Measurements from ENCODE around the gene GUSB. TPM values are rescaled to one million over a fixed set of nuclear protein-coding genes. Genes with fewer than 3 reads are reported as not detected.

The GUSB gene
- total RNA-seq, 6 donors from 2014 or later: 47.7 to 91.4 (median 66.8) TPM

DNA sequence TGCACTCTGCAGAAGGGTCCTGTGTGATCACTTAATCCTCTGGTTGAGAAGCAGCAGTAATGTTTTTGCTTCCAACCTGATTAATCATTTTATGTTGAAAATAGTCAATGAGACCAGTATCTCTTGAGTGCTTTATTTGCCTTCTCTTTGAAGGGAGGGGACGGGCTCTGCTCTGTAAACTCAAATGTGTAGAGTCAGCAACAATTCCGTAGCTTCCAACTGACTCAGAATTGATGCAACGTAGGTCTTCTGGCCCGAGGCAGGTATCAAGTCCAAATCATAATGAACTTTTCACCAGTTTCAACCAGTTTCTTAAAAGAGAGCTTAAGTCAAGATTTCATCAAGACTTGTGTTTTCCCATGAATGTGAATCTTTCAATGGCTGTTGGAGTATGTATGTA lies 26.3 kb downstream of the GUSB start:
- 86 to 89% methylated on average over 4 of the region's 4 CpGs for WGBS, 2 donors
- Histone ChIP-seq H3K36me3 (peaks cover 28 to 57% (median 37%) of the 10 kb centered on the region in 4 donors), H3K4me3 (no peak overlapping the region), H3K27me3 (no peaks in the 10 kb centered on the region), H3K4me1 (no peaks in the 10 kb centered on the region), H3K27ac (no peak overlapping the region), H3K9me3 (no peaks in the 10 kb centered on the region)
- TF ChIP-seq, protein P1, sequence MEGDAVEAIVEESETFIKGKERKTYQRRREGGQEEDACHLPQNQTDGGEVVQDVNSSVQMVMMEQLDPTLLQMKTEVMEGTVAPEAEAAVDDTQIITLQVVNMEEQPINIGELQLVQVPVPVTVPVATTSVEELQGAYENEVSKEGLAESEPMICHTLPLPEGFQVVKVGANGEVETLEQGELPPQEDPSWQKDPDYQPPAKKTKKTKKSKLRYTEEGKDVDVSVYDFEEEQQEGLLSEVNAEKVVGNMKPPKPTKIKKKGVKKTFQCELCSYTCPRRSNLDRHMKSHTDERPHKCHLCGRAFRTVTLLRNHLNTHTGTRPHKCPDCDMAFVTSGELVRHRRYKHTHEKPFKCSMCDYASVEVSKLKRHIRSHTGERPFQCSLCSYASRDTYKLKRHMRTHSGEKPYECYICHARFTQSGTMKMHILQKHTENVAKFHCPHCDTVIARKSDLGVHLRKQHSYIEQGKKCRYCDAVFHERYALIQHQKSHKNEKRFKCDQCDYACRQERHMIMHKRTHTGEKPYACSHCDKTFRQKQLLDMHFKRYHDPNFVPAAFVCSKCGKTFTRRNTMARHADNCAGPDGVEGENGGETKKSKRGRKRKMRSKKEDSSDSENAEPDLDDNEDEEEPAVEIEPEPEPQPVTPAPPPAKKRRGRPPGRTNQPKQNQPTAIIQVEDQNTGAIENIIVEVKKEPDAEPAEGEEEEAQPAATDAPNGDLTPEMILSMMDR (IDR thresholded peaks at IDR 0.05): no peak
- TF ChIP-seq POLR2A (IDR thresholded peaks at IDR 0.05) (no peak), POLR2AphosphoS5 (IDR thresholded peaks at IDR 0.05) (no peak)
- no peak for DNase-seq
- ATAC-seq (ENCODE audit: low FRiP score in 2 of 2): no peak

DNA sequence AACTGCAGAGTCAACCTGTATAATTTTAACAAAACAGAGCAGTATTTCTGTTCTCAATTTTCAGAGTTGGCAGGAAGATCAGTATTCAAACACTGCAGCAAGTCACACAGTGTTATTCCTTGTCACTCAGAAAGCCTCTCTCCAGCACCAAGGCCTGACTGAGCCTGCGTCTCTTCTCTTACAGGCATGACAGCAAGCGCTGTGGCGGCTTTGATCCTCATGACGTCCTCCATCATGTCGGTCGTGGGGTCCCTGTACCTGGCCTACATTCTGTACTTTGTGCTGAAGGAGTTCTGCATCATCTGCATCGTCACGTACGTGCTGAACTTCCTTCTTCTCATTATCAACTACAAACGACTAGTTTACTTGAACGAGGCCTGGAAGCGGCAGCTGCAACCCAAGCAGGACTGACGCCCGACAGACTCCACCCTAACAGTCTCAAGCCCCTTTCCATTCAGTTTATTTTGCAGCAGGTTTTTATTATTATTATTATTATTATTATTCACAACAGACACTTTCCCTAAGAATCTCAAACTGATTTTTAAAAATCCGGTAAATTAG lies 28.0 kb downstream of the GUSB start:
- no peak overlapping the region for H3K27ac ChIP-seq
- 89 to 93% methylated on average over 15 of the region's 15 CpGs for WGBS, 2 donors
- no peak overlapping the region for H3K4me3 ChIP-seq
- ATAC-seq (ENCODE audit: low FRiP score in 2 of 2) (no peak), DNase-seq (peak in 1 of 2 donors; percentile 15)
- no peak for TF ChIP-seq POLR2AphosphoS5 (IDR thresholded peaks at IDR 0.05)
- no peak for TF ChIP-seq EP300 (IDR thresholded peaks at IDR 0.05)
- TF ChIP-seq POLR2A (IDR thresholded peaks at IDR 0.05): no peak
- TF ChIP-seq, protein P1 (IDR thresholded peaks at IDR 0.05): no peak
- H3K9me3 ChIP-seq: no peaks in the 10 kb centered on the region
- H3K4me1 ChIP-seq: no peaks in the 10 kb centered on the region
- H3K27me3 ChIP-seq: no peaks in the 10 kb centered on the region
- peaks cover 15 to 39% (median 22%) of the 10 kb centered on the region in 4 donors for H3K36me3 ChIP-seq

DNA sequence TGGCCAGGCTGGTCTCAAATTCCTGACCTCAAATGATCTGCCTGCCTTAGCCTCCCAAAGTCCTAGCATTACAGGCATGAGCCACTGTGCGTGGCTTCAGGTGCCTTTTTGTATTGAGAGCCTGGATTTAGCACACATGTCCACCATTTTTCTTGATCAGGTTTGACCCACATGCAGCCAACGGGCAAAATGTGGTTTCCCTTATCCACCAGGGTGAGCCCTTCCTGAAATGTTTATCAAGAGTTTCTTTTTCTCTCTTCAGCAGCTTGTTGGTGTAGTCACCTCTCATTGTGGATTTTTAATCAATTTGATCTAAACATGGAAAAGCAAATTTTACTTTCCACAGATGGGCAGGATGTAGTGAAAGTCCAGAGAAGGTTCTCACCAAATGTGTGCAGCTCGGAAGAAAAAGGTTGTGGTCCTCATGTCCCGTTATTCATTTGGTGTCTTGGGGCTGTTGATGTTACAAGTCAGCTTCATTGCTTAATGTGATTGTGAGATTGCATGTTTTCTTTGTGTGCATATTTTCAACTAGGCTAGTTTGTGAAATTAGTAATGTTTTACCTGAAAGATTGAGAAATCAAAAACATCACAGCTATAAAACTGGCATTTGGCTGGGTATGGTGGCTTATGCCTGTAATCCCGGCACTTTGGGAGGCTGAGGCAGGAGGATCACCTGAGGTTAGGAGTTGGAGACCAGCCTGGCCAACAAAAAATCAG lies 28.9 kb downstream of the GUSB start:
- no peaks in the 10 kb centered on the region for H3K9me3 ChIP-seq
- TF ChIP-seq EP300 (IDR thresholded peaks at IDR 0.05): no peak
- TF ChIP-seq, protein P1 (IDR thresholded peaks at IDR 0.05): no peak
- no peak for TF ChIP-seq POLR2AphosphoS5 (IDR thresholded peaks at IDR 0.05)
- TF ChIP-seq POLR2A (IDR thresholded peaks at IDR 0.05): no peak
- 90 to 91% methylated on average over 5 of the region's 5 CpGs for WGBS, 2 donors
- DNase-seq (peak in 1 of 2 donors; percentile 8), ATAC-seq (ENCODE audit: low FRiP score in 2 of 2) (no peak)
- no peaks in the 10 kb centered on the region for H3K27me3 ChIP-seq
- H3K27ac ChIP-seq: no peak overlapping the region
- H3K4me3 ChIP-seq: no peak overlapping the region
- H3K36me3 ChIP-seq: peaks cover 9 to 32% (median 18%) of the 10 kb centered on the region in 4 donors
- no peaks in the 10 kb centered on the region for H3K4me1 ChIP-seq

DNA sequence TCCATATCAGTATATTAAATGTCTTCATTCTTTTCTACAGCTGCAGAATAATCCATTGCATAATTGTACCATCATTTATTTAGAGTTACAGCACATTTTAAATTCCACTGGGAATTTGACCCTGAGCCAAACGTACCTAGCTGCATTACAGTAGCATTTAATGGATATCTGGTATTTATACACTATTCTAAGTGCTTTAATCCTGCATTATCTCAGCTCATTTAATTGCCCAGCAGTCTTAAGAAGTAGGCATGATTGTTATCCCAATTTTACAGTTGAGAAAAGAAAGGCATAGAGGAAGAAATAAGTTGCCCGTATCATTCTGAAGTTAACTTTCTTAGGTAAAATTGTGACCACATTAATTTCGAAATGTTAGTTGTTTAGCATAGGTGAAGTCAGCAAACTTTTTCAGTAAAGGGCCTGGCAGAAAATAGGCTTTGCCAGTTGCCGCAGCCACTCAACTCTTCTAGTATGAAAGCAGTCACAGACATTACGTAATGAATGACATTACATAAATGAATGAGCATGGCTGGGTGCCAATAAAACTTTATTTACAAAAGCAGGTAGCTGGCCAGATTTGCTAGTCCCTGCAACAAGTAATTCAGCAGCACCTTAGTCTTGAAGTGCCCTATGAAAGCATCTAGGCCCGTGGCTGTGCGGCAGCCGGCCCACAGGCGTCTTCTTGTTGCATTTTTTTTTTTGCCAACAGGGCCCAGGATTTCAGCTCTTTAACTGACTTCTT lies 30.0 kb downstream of the GUSB start:
- ATAC-seq (ENCODE audit: low FRiP score in 2 of 2) (no peak), DNase-seq (peak; percentile 32 to 60)
- peak overlapping the region in 2 of 4 donors; percentile 21 to 25 for H3K27ac ChIP-seq
- H3K4me1 ChIP-seq: peaks cover 0 to 2% (median under 1%) of the 10 kb centered on the region in 4 donors
- TF ChIP-seq POLR2AphosphoS5 (IDR thresholded peaks at IDR 0.05): no peak
- no peak for TF ChIP-seq POLR2A (IDR thresholded peaks at IDR 0.05)
- no peak for TF ChIP-seq EP300 (IDR thresholded peaks at IDR 0.05)
- TF ChIP-seq, protein P1 (IDR thresholded peaks at IDR 0.05): no peak
- H3K27me3 ChIP-seq: no peaks in the 10 kb centered on the region
- 54 to 84% methylated on average over 9 of the region's 9 CpGs for WGBS, 2 donors
- H3K36me3 ChIP-seq: peaks cover 9 to 28% (median 18%) of the 10 kb centered on the region in 4 donors
- H3K4me3 ChIP-seq: no peak overlapping the region
- no peaks in the 10 kb centered on the region for H3K9me3 ChIP-seq

All from upper lobe of left lung (tissue), 6 donors.